ENCODE measurements around the gene ZFYVE28.

- TF ChIP-seq SIN3A (IDR thresholded peaks at IDR 0.05; ENCODE audit: borderline replicate concordance, insufficient read depth, low read length) (no peak), REST (IDR thresholded peaks at IDR 0.05; ENCODE audit: insufficient read depth in 1 of 2, low read depth in 2 of 2, low read length in 2 of 2) (no peak), POLR2AphosphoS5 (IDR thresholded peaks at IDR 0.05; ENCODE audit: low read depth, low read length) (no peak), TAF1 (IDR thresholded peaks at IDR 0.05; ENCODE audit: borderline replicate concordance, insufficient read depth, low read length) (no peak), FOXP2 (optimal IDR thresholded peaks at IDR 0.05; ENCODE audit: borderline replicate concordance, extremely low read depth, extremely low read length, insufficient read depth) (no peak)
Measured at GRCh38 chr4:2451036-2451520, 32.6 kb upstream of the ZFYVE28 start.
